Measurements from ENCODE around the gene SND1. TPM values are rescaled to one million over a fixed set of nuclear protein-coding genes. Genes with fewer than 3 reads are reported as not detected.

The SND1 gene
- total and polyA plus RNA-seq, 2 donors (not counting 1 experiment from before 2014, with no cell fraction given) = 44.4 to 165 TPM

GRCh38 chr7:128071376-128071775 lies 419.4 kb downstream of the SND1 start:
- 90% methylated on average over 3 of the region's 6 CpGs for WGBS (ENCODE audit: insufficient coverage)
- intact Hi-C loops (cut with micrococcal nuclease) = no loop called here
- Histone ChIP-seq H3K79me2 (ENCODE audit: control insufficient read depth, insufficient read depth, low read length) (no peaks in the 10 kb centered on the region), H3K27me3 (replicated peaks in 1 of 4; ENCODE audit: control extremely low read depth in 1 of 4, control insufficient read depth in 3 of 4, insufficient read depth in 4 of 4, low read length in 3 of 4) (no peaks in the 10 kb centered on the region), H3K9me3 (ENCODE audit: control extremely low read depth in 1 of 3, control insufficient read depth in 2 of 3, insufficient read depth in 1 of 3, low read length in 2 of 3) (no peaks in the 10 kb centered on the region), H3K36me3 (replicated peaks in 1 of 2; ENCODE audit: control extremely low read depth in 1 of 2, control insufficient read depth in 1 of 2, extremely low read depth in 1 of 2, insufficient read depth in 2 of 2, low read length in 1 of 2) (peaks cover 0 to 18% of the 10 kb centered on the region in 2 experiments), H4K20me1 (ENCODE audit: control insufficient read depth, insufficient read depth, low read length, poor library complexity, severe bottlenecking) (no peaks in the 10 kb centered on the region), H3K9ac (ENCODE audit: low read length) (no peak overlapping the region), H2AFZ (ENCODE audit: insufficient read depth, low read depth, low read length, poor library complexity, severe bottlenecking) (no peak overlapping the region), H3K4me1 (ENCODE audit: control insufficient read depth in 2 of 2, insufficient read depth in 2 of 2, low read length in 2 of 2) (no peaks in the 10 kb centered on the region), H3K4me3 (ENCODE audit: control extremely low read depth in 1 of 5, extremely low read depth in 1 of 5, insufficient read depth in 1 of 5, low read depth in 2 of 5, low read length in 4 of 5) (no peak overlapping the region), H3K27ac (ENCODE audit: low read length in 2 of 2) (no peak overlapping the region), H3K4me2 (replicated peaks; ENCODE audit: low read depth, low read length, poor library complexity, severe bottlenecking) (no peak overlapping the region)
- TF ChIP-seq, protein P1, sequence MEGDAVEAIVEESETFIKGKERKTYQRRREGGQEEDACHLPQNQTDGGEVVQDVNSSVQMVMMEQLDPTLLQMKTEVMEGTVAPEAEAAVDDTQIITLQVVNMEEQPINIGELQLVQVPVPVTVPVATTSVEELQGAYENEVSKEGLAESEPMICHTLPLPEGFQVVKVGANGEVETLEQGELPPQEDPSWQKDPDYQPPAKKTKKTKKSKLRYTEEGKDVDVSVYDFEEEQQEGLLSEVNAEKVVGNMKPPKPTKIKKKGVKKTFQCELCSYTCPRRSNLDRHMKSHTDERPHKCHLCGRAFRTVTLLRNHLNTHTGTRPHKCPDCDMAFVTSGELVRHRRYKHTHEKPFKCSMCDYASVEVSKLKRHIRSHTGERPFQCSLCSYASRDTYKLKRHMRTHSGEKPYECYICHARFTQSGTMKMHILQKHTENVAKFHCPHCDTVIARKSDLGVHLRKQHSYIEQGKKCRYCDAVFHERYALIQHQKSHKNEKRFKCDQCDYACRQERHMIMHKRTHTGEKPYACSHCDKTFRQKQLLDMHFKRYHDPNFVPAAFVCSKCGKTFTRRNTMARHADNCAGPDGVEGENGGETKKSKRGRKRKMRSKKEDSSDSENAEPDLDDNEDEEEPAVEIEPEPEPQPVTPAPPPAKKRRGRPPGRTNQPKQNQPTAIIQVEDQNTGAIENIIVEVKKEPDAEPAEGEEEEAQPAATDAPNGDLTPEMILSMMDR (IDR thresholded peaks at IDR 0.05) = no peak
- TF ChIP-seq EZH2 (IDR thresholded peaks at IDR 0.05; ENCODE audit: borderline replicate concordance, insufficient read depth, low read depth, low read length, poor library complexity, severe bottlenecking) = no peak
- H3K4me3 Mint-ChIP-seq = no peak overlapping the region
- no peaks in the 10 kb centered on the region for H3K9me3 Mint-ChIP-seq (ENCODE audit: insufficient read depth)
- H3K27ac Mint-ChIP-seq = no peak overlapping the region
- ChIA-PET CTCF (no interaction called here), POLR2A (no interaction called here)
- ATAC-seq (ENCODE audit: low read depth) (no peak), DNase-seq (no peak)
- H3K4me1 Mint-ChIP-seq = no peaks in the 10 kb centered on the region
- no peaks in the 10 kb centered on the region for H3K27me3 Mint-ChIP-seq

DNA sequence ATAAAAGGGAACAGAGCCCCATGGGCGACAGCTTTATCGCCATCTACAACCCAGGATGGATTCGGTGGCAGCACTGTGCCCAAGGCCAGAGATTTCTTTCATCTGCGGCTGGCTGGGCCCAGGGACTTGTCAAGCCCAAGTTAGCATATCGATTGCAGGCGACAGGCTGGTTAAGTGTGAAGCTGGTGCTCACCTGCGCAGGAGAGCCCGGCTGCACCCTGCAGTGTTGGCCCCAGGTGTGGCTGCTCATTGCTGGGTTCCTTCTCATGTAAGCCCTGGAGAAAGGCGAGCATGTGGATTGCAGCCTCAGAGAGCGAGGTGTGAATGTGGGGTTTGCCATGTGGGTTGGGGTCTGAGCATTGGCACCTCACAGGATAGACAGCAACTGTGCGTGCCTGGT lies 419.8 kb downstream of the SND1 start:
- H3K4me1 Mint-ChIP-seq = no peaks in the 10 kb centered on the region
- POLR2A ChIA-PET = no interaction called here
- H3K27me3 ChIP-seq (replicated peaks in 1 of 4; ENCODE audit: control extremely low read depth in 1 of 4, control insufficient read depth in 3 of 4, insufficient read depth in 4 of 4, low read length in 3 of 4) = no peaks in the 10 kb centered on the region
- peaks cover 0 to 22% of the 10 kb centered on the region in 2 experiments for H3K36me3 ChIP-seq (replicated peaks in 1 of 2; ENCODE audit: control extremely low read depth in 1 of 2, control insufficient read depth in 1 of 2, extremely low read depth in 1 of 2, insufficient read depth in 2 of 2, low read length in 1 of 2)
- no peak overlapping the region for H3K4me2 ChIP-seq (replicated peaks; ENCODE audit: low read depth, low read length, poor library complexity, severe bottlenecking)
- TF ChIP-seq, protein P1 (IDR thresholded peaks at IDR 0.05) = no peak
- no peak for TF ChIP-seq EZH2 (IDR thresholded peaks at IDR 0.05; ENCODE audit: borderline replicate concordance, insufficient read depth, low read depth, low read length, poor library complexity, severe bottlenecking)
- no peak overlapping the region for H3K9ac ChIP-seq (ENCODE audit: low read length)
- no peak overlapping the region for H3K4me3 Mint-ChIP-seq
- H3K27ac ChIP-seq (ENCODE audit: low read length in 2 of 2) = no peak overlapping the region
- no peak for DNase-seq
- H3K27ac Mint-ChIP-seq = no peak overlapping the region
- H3K27me3 Mint-ChIP-seq = no peaks in the 10 kb centered on the region
- H3K4me3 ChIP-seq (ENCODE audit: control extremely low read depth in 1 of 5, extremely low read depth in 1 of 5, insufficient read depth in 1 of 5, low read depth in 2 of 5, low read length in 4 of 5) = no peak overlapping the region
- H3K4me1 ChIP-seq (ENCODE audit: control insufficient read depth in 2 of 2, insufficient read depth in 2 of 2, low read length in 2 of 2) = no peaks in the 10 kb centered on the region
- H3K9me3 Mint-ChIP-seq (ENCODE audit: insufficient read depth) = no peaks in the 10 kb centered on the region
- intact Hi-C loops (cut with micrococcal nuclease) = no loop called here
- H2AFZ ChIP-seq (ENCODE audit: insufficient read depth, low read depth, low read length, poor library complexity, severe bottlenecking) = no peak overlapping the region
- CTCF ChIA-PET = no interaction called here
- H4K20me1 ChIP-seq (ENCODE audit: control insufficient read depth, insufficient read depth, low read length, poor library complexity, severe bottlenecking) = no peaks in the 10 kb centered on the region
- 92% methylated on average over 11 of the region's 11 CpGs for WGBS (ENCODE audit: insufficient coverage)
- no peak for ATAC-seq (ENCODE audit: low read depth)
- H3K9me3 ChIP-seq (ENCODE audit: control extremely low read depth in 1 of 3, control insufficient read depth in 2 of 3, insufficient read depth in 1 of 3, low read length in 2 of 3) = no peaks in the 10 kb centered on the region
- no peaks in the 10 kb centered on the region for H3K79me2 ChIP-seq (ENCODE audit: control insufficient read depth, insufficient read depth, low read length)

Data from B cell (primary cell).